ENCODE measurements around the gene MYO7A. TPM values are rescaled to one million over a fixed set of nuclear protein-coding genes. Genes with fewer than 3 reads are reported as not detected.

MYO7A gene
- total and polyA plus RNA-seq, 2 donors (not counting 1 experiment from before 2014, with no cell fraction given) = 0.03 to 0.07 TPM

DNA sequence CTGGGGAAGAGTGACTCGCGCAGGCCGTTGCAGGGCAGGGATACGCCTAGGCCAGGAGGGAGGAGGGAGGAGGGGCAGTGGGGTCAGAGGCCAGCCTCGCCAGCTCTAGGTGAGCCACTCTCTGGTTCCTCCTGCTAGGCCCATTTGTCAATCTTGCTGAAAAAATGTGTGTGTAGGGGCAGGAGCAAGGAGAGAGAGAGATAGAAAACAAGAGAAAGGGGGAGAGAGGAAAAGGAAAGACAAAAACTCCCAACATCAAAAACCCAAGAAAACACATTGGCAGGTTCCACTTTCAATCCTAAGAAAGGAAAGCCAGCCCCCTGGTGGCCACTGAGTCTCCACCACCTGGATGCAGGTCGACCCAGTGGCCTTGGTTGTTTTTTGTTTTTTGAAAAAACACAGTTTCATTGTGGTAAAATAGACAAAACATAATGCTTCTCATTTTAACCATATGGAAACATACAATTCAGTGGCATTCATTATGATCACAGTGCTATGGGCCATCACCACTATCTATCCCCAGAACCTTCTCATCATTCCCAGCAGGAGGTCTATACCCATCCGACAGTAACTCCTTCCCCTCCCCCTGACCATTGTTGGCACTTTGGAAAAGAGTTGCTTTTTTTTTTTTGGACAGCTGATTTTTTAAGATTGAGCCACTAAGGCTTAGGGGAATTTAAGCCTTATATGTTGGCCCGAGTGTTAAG, 14.5 kb upstream of the MYO7A start:
- Histone ChIP-seq H3K27me3 (replicated peaks in 1 of 4; ENCODE audit: control extremely low read depth in 1 of 4, control insufficient read depth in 3 of 4, insufficient read depth in 4 of 4, low read length in 3 of 4) (no peaks in the 10 kb centered on the region), H3K4me1 (ENCODE audit: control insufficient read depth in 2 of 2, insufficient read depth in 2 of 2, low read length in 2 of 2) (no peaks in the 10 kb centered on the region), H3K4me2 (replicated peaks; ENCODE audit: low read depth, low read length, poor library complexity, severe bottlenecking) (no peak overlapping the region), H3K9ac (ENCODE audit: low read length) (no peak overlapping the region), H3K36me3 (replicated peaks in 1 of 2; ENCODE audit: control extremely low read depth in 1 of 2, control insufficient read depth in 1 of 2, extremely low read depth in 1 of 2, insufficient read depth in 2 of 2, low read length in 1 of 2) (no peaks in the 10 kb centered on the region), H3K27ac (ENCODE audit: low read length in 2 of 2) (no peak overlapping the region), H3K4me3 (ENCODE audit: control extremely low read depth in 1 of 5, extremely low read depth in 1 of 5, insufficient read depth in 1 of 5, low read depth in 2 of 5, low read length in 4 of 5) (no peak overlapping the region), H3K79me2 (ENCODE audit: control insufficient read depth, insufficient read depth, low read length) (no peaks in the 10 kb centered on the region), H2AFZ (ENCODE audit: insufficient read depth, low read depth, low read length, poor library complexity, severe bottlenecking) (no peak overlapping the region), H4K20me1 (ENCODE audit: control insufficient read depth, insufficient read depth, low read length, poor library complexity, severe bottlenecking) (no peaks in the 10 kb centered on the region), H3K9me3 (ENCODE audit: control extremely low read depth in 1 of 3, control insufficient read depth in 2 of 3, insufficient read depth in 1 of 3, low read length in 2 of 3) (no peaks in the 10 kb centered on the region)
- TF ChIP-seq EZH2 (IDR thresholded peaks at IDR 0.05; ENCODE audit: borderline replicate concordance, insufficient read depth, low read depth, low read length, poor library complexity, severe bottlenecking) = no peak
- TF ChIP-seq, protein P1, sequence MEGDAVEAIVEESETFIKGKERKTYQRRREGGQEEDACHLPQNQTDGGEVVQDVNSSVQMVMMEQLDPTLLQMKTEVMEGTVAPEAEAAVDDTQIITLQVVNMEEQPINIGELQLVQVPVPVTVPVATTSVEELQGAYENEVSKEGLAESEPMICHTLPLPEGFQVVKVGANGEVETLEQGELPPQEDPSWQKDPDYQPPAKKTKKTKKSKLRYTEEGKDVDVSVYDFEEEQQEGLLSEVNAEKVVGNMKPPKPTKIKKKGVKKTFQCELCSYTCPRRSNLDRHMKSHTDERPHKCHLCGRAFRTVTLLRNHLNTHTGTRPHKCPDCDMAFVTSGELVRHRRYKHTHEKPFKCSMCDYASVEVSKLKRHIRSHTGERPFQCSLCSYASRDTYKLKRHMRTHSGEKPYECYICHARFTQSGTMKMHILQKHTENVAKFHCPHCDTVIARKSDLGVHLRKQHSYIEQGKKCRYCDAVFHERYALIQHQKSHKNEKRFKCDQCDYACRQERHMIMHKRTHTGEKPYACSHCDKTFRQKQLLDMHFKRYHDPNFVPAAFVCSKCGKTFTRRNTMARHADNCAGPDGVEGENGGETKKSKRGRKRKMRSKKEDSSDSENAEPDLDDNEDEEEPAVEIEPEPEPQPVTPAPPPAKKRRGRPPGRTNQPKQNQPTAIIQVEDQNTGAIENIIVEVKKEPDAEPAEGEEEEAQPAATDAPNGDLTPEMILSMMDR (IDR thresholded peaks at IDR 0.05) = no peak
- ChIA-PET POLR2A (no interaction called here), CTCF (interaction anchor here (0.7 to 1.4 kb wide), 2 partner anchors 14 to 22 kb away, joined by 3 read pairs; no protein-coding TSS in a partner anchor)
- no peak for DNase-seq
- H3K27me3 Mint-ChIP-seq = no peaks in the 10 kb centered on the region
- ATAC-seq (ENCODE audit: low read depth) = no peak
- no peaks in the 10 kb centered on the region for H3K4me1 Mint-ChIP-seq
- 89% methylated on average over 5 of the region's 8 CpGs for WGBS (ENCODE audit: insufficient coverage)
- intact Hi-C loops (cut with micrococcal nuclease) = no loop called here
- H3K27ac Mint-ChIP-seq = no peak overlapping the region
- no peaks in the 10 kb centered on the region for H3K9me3 Mint-ChIP-seq (ENCODE audit: insufficient read depth)
- no peak overlapping the region for H3K4me3 Mint-ChIP-seq

DNA sequence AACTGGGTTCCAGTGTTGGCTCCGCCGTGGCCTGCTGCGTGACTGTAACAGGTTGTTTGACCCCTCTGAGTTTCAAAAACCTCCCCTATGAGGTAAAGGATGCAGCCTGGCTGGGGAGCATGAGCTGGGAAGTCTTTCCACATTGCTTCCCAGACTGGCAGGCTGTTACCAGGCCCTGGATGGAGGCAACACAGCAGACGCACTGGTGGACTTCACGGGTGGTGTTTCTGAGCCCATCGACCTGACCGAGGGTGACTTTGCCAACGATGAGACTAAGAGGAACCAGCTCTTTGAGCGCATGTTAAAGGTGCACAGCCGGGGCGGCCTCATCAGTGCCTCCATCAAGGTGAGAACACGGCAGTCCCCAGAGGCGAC, 14.0 kb upstream of the MYO7A start:
- Mint-ChIP-seq H3K9me3 (ENCODE audit: insufficient read depth) (no peaks in the 10 kb centered on the region), H3K27me3 (no peaks in the 10 kb centered on the region), H3K4me3 (no peak overlapping the region), H3K4me1 (no peaks in the 10 kb centered on the region), H3K27ac (no peak overlapping the region)
- Histone ChIP-seq H3K79me2 (ENCODE audit: control insufficient read depth, insufficient read depth, low read length) (no peaks in the 10 kb centered on the region), H3K4me3 (ENCODE audit: control extremely low read depth in 1 of 5, extremely low read depth in 1 of 5, insufficient read depth in 1 of 5, low read depth in 2 of 5, low read length in 4 of 5) (no peak overlapping the region), H3K9ac (ENCODE audit: low read length) (no peak overlapping the region), H3K27me3 (replicated peaks in 1 of 4; ENCODE audit: control extremely low read depth in 1 of 4, control insufficient read depth in 3 of 4, insufficient read depth in 4 of 4, low read length in 3 of 4) (no peaks in the 10 kb centered on the region), H2AFZ (ENCODE audit: insufficient read depth, low read depth, low read length, poor library complexity, severe bottlenecking) (no peak overlapping the region), H3K4me1 (ENCODE audit: control insufficient read depth in 2 of 2, insufficient read depth in 2 of 2, low read length in 2 of 2) (no peaks in the 10 kb centered on the region), H3K4me2 (replicated peaks; ENCODE audit: low read depth, low read length, poor library complexity, severe bottlenecking) (no peak overlapping the region), H3K9me3 (ENCODE audit: control extremely low read depth in 1 of 3, control insufficient read depth in 2 of 3, insufficient read depth in 1 of 3, low read length in 2 of 3) (no peaks in the 10 kb centered on the region), H3K27ac (ENCODE audit: low read length in 2 of 2) (no peak overlapping the region), H3K36me3 (replicated peaks in 1 of 2; ENCODE audit: control extremely low read depth in 1 of 2, control insufficient read depth in 1 of 2, extremely low read depth in 1 of 2, insufficient read depth in 2 of 2, low read length in 1 of 2) (no peaks in the 10 kb centered on the region), H4K20me1 (ENCODE audit: control insufficient read depth, insufficient read depth, low read length, poor library complexity, severe bottlenecking) (no peaks in the 10 kb centered on the region)
- WGBS (ENCODE audit: insufficient coverage) = 98% methylated on average over 10 of the region's 13 CpGs
- intact Hi-C loops (cut with micrococcal nuclease) = no loop called here
- no peak for ATAC-seq (ENCODE audit: low read depth)
- ChIA-PET CTCF (interaction anchor here (1.0 to 1.4 kb wide), 2 partner anchors 13 to 25 kb away, joined by 3 to 4 read pairs; no protein-coding TSS in a partner anchor), POLR2A (no interaction called here)
- TF ChIP-seq, protein P1 (IDR thresholded peaks at IDR 0.05) = no peak
- TF ChIP-seq EZH2 (IDR thresholded peaks at IDR 0.05; ENCODE audit: borderline replicate concordance, insufficient read depth, low read depth, low read length, poor library complexity, severe bottlenecking) = no peak
- no peak for DNase-seq
